ENCODE measurements around the gene TMPRSS11B.

TMPRSS11B gene

DNA sequence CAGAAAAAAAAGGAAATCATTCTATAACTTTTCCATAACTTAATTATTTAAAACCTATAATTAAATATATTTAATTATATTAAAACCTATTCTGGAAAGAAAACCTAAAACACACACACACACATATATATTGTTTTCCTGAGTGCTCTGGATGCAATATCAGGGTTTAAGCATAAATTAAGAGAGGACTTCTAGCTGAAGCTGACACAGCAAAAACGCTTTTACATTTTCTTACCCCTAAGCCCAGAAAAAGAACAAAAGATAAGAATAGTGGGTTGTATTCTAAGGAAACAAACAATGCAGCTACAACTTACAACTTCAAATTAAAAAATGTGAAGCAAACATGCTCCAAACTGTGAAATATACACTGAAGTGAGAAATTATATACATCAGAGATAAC is 52.3 kb downstream of the TMPRSS11B start:
- peaks cover 6% of the 10 kb centered on the region for H3K9me3 Mint-ChIP-seq
- no peaks in the 10 kb centered on the region for H3K36me3 Mint-ChIP-seq (ENCODE audit: insufficient read depth)
- no peak for DNase-seq (ENCODE audit: low spot score in 2 of 2)

DNA sequence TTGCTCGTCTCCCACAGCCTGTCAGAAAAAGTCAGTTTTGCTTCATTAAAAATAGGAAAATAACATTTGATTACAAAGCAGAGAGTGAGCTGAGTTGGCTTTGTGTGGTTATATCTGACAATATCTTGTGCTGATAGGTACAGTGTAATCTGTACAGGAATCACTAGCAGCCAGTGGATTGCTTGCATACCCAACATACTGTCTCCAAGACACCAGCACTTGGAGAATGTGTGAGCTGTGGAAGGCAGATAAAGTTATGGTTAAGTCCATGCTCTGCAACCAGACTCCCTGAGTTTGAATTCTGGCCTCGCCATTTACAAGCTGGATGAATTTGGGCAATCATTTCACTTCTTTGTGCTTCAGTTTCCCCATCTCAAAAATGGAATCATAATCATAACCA is 58.3 kb downstream of the TMPRSS11B start:
- no peak for ATAC-seq (replicated peaks; ENCODE audit: extremely low read depth, poor library complexity, severe bottlenecking)
- Mint-ChIP-seq H3K9me3 (no peaks in the 10 kb centered on the region), H3K4me1 (no peaks in the 10 kb centered on the region), H3K27me3 (peaks cover 9% of the 10 kb centered on the region), H3K27ac (ENCODE audit: low read depth) (no peak overlapping the region), H3K36me3 (ENCODE audit: insufficient read depth) (no peaks in the 10 kb centered on the region), H3K4me3 (no peak overlapping the region)
- DNase-seq (ENCODE audit: low spot score in 2 of 2), result no peak

More for the DNA sequence above, 52.3 kb downstream of the TMPRSS11B start:
- Mint-ChIP-seq H3K27ac (ENCODE audit: low read depth) (no peak overlapping the region), H3K4me3 (no peak overlapping the region), H3K4me1 (no peaks in the 10 kb centered on the region), H3K27me3 (peaks cover 9% of the 10 kb centered on the region)
- ATAC-seq (replicated peaks; ENCODE audit: extremely low read depth, poor library complexity, severe bottlenecking), result no peak

DNA sequence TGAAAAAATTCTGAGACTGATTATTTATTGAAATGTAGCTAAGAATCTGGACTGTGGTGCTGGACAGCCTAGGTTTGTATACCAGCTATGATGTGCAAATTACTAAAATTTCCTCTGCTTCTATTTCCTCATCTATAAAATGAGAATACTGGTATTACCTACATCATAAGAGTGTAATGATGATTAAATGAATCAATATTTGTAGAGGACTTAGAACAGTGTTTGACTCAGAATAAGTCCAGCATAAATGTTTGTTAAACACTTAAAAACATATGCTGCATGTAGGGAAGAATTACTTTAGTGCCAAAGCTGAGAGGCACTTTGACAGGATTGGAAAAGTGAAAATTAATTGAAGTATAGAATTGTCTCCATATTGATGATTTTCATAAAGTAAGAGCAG is 60.6 kb downstream of the TMPRSS11B start:
- no peaks in the 10 kb centered on the region for H3K4me1 Mint-ChIP-seq
- no peaks in the 10 kb centered on the region for H3K36me3 Mint-ChIP-seq (ENCODE audit: insufficient read depth)
- peaks cover under 1% of the 10 kb centered on the region for H3K27me3 Mint-ChIP-seq
- H3K4me3 Mint-ChIP-seq, result no peak overlapping the region
- DNase-seq (ENCODE audit: low spot score in 2 of 2) (no peak), ATAC-seq (replicated peaks; ENCODE audit: extremely low read depth, poor library complexity, severe bottlenecking) (no peak)
- H3K27ac Mint-ChIP-seq (ENCODE audit: low read depth), result no peak overlapping the region
- no peaks in the 10 kb centered on the region for H3K9me3 Mint-ChIP-seq

DNA sequence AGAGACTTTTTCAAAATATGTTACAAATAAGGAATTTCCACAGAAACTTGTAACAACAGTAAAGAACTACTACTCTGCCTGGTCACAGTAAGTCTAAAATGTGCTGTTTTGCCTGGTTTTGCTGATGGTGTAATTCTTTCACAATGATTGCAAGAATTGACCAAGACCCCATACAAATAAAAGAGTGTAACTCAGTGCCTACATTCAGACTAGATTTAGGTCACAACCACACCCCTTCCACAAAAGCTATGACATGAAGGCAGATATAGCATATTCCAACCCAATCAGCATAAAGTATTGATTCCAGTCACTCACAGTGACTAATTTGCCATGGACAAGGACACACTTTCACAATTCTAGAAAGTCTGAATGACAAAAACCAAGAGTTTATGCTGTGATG is 62.1 kb downstream of the TMPRSS11B start:
- Mint-ChIP-seq H3K27me3 (no peaks in the 10 kb centered on the region), H3K4me1 (no peaks in the 10 kb centered on the region), H3K36me3 (ENCODE audit: insufficient read depth) (no peaks in the 10 kb centered on the region), H3K4me3 (no peak overlapping the region), H3K9me3 (no peaks in the 10 kb centered on the region), H3K27ac (ENCODE audit: low read depth) (no peak overlapping the region)
- ATAC-seq (replicated peaks; ENCODE audit: extremely low read depth, poor library complexity, severe bottlenecking) (no peak), DNase-seq (ENCODE audit: low spot score in 2 of 2) (no peak)

DNA sequence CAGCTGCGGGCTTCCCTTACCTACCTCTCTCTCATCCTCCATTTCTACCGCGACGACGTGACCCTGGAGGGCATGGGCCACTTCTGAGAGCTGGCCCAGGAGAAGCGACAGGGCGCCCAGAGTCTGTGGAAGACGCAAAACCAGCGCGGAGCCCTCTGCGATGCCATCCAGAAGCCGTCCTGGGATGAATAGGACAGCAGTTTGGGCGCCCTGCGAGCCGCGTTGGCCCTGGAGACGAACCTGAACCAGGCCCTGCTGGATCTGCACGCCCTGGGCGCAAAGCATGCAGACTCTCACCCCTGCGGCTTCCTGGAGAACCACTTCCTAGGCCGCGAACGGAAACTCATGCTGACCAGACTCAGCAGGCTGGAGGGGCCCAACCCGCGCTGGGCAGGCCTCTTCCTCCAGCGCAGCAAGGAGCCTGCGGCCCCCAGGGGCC is 63.1 kb downstream of the TMPRSS11B start:
- Mint-ChIP-seq H3K4me3 (no peak overlapping the region), H3K27ac (ENCODE audit: low read depth) (no peak overlapping the region), H3K9me3 (no peaks in the 10 kb centered on the region), H3K27me3 (no peaks in the 10 kb centered on the region), H3K4me1 (no peaks in the 10 kb centered on the region), H3K36me3 (ENCODE audit: insufficient read depth) (no peaks in the 10 kb centered on the region)
- ATAC-seq (replicated peaks; ENCODE audit: extremely low read depth, poor library complexity, severe bottlenecking), result no peak
- DNase-seq (ENCODE audit: low spot score in 2 of 2), result no peak

DNA sequence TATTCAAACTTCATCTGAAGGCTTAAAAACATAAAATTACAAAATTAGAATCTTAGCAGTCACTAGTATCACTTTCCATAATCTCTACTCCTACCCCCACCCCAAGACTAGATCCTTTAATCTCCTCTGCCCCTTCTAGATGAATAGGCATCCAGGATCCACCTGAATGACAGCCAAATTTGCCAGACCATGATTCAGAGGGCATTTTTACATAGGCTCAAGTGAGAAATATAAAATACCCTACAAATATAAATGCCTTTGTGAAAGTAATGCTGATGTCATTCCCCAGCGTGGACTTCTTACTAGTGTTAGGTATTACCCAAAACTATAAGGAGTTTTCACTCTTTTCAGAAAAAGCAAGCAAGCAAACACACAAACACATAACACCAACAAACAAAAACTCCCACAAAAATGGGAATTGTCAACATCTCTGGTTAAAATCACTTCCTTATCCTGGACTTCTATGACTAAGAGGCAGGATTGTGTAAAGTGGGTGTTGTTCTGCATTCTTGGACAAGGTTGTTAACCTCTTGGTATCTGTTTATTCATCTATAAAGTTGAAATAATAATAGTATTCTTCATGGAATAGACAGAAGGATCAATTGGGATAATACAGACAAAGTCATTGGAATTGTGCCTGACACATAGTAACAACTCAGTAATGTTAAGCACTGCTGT is 64.5 kb downstream of the TMPRSS11B start:
- H3K9me3 Mint-ChIP-seq, result no peaks in the 10 kb centered on the region
- no peak overlapping the region for H3K27ac Mint-ChIP-seq (ENCODE audit: low read depth)
- H3K4me1 Mint-ChIP-seq, result no peaks in the 10 kb centered on the region
- no peaks in the 10 kb centered on the region for H3K36me3 Mint-ChIP-seq (ENCODE audit: insufficient read depth)
- ATAC-seq (replicated peaks; ENCODE audit: extremely low read depth, poor library complexity, severe bottlenecking) (no peak), DNase-seq (ENCODE audit: low spot score in 2 of 2) (no peak)
- no peaks in the 10 kb centered on the region for H3K27me3 Mint-ChIP-seq
- H3K4me3 Mint-ChIP-seq, result no peak overlapping the region

DNA sequence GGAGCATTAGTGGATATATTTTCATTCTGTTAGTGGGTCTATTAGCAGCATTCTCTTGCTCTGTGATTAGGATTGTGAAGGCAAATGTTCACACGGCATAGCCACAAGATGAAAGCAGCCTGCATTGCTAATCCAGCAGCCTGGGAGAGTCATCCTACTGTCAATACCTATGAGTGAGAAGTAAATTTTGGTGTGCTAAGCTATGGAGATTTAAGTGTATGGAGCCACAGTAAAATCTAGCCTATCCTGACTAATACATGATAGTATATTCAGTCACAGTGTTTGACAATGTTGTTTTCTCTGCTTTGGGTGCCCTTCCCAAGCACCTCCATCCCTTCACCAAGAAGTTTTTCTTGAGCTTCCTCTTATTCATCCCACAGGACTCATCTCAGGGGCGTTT is 68.6 kb downstream of the TMPRSS11B start:
- no peaks in the 10 kb centered on the region for H3K4me1 Mint-ChIP-seq

More for the DNA sequence above, 68.6 kb downstream of the TMPRSS11B start:
- H3K27me3 Mint-ChIP-seq, result peaks cover 8% of the 10 kb centered on the region
- peaks cover 1% of the 10 kb centered on the region for H3K36me3 Mint-ChIP-seq (ENCODE audit: insufficient read depth)
- DNase-seq (ENCODE audit: low spot score in 2 of 2) (no peak), ATAC-seq (replicated peaks; ENCODE audit: extremely low read depth, poor library complexity, severe bottlenecking) (no peak)
- H3K27ac Mint-ChIP-seq (ENCODE audit: low read depth), result no peak overlapping the region
- H3K9me3 Mint-ChIP-seq, result no peaks in the 10 kb centered on the region
- H3K4me3 Mint-ChIP-seq, result no peak overlapping the region

All from central memory CD8-positive, alpha-beta T cell (primary cell).